KMS-11 (cell line): ENCODE data around the gene MYO18A.

Source experiments
- H2AFZ ChIP-seq: fragments of 200-600 bp; sonication (generic); 2 replicates; pipeline ENCODE4 v1.6.1; 2016; ENCODE audit warnings: antibody characterized with exemption, mixed run types, low read depth
- H3K27ac ChIP-seq: fragments of 200-600 bp; sonication (generic); 2 replicates; pipeline ENCODE4 v1.6.1; 2016; ENCODE audit warnings: mild to moderate bottlenecking, mixed run types
- H3K27me3 ChIP-seq: fragments of 200-600 bp; sonication (generic); 2 replicates; pipeline ENCODE4 v1.6.1; 2017; ENCODE audit warnings: mild to moderate bottlenecking, low read depth, mixed run types, moderate library complexity; ENCODE audit not compliant: insufficient read depth
- H3K36me3 ChIP-seq: fragments of 200-600 bp; sonication (generic); 2 replicates; pipeline ENCODE4 v1.6.1; 2017; ENCODE audit warnings: mild to moderate bottlenecking, mixed run types; ENCODE audit not compliant: insufficient read depth
- H3K4me1 ChIP-seq: fragments of 200-600 bp; sonication (generic); 2 replicates; pipeline ENCODE4 v1.6.1; 2016; ENCODE audit warnings: mild to moderate bottlenecking, low read depth, mixed run types; ENCODE audit not compliant: poor library complexity, severe bottlenecking
- H3K4me2 ChIP-seq: fragments of 200-600 bp; sonication (generic); 2 replicates; pipeline ENCODE4 v1.7.0; 2016; ENCODE audit warnings: mild to moderate bottlenecking, mixed run types
- H3K4me3 ChIP-seq: fragments of 200-600 bp; sonication (generic); IDR thresholded peaks from 2 replicates; pipeline ENCODE4 v1.6.1; 2017; ENCODE audit warnings: low read depth, low read length, mixed read lengths; ENCODE audit not compliant: insufficient read depth
- H3K79me2 ChIP-seq: fragments of 200-600 bp; sonication (generic); 2 replicates; pipeline ENCODE4 v1.6.1; 2016; ENCODE audit warnings: low read depth, mixed run types; ENCODE audit not compliant: insufficient read depth
- H3K9ac ChIP-seq: fragments of 200-600 bp; sonication (generic); 2 replicates; pipeline ENCODE4 v1.6.1; 2016; ENCODE audit warnings: mild to moderate bottlenecking, mixed run types
- H4K20me1 ChIP-seq: fragments of 200-600 bp; sonication (generic); 2 replicates; pipeline ENCODE4 v1.6.1; 2016; ENCODE audit warnings: mild to moderate bottlenecking, mixed run types; ENCODE audit not compliant: insufficient read depth
- TF ChIP-seq, protein P1 (sequence below): fragments of 200-600 bp; sonication (generic); conservative IDR thresholded peaks from 2 replicates; pipeline ENCODE4 v1.6.1; 2017; ENCODE audit warnings: low read depth, mild to moderate bottlenecking, antibody characterized with exemption, low read length, moderate library complexity, mixed read lengths

Gene MYO18A

DNA sequence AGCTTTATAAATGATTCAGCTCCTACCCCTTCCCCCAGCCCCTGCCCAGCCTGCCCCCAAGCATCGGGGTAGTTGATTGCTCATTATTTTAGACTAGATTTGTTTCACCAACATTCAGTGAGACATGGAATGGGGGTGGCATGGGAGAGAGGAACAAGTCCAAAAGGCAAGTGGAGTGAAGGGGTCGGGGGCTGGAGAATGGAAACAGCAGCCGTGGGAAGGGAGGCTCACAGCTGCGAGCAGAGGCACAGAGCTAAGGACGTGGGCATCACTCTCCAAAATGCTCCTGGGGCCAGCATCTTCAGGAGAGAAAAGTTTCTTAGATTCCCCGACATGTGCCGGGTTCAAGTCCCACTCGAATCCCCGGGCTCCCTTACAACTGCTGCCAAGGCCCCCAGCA, 118.0 kb downstream of the MYO18A start:
- H3K79me2 ChIP-seq: no peaks in the 10 kb centered on the region

GRCh38 chr17:29061036-29061435, 119.2 kb downstream of the MYO18A start:
- H3K36me3 ChIP-seq: no peaks in the 10 kb centered on the region
- no peak overlapping the region for H3K4me3 ChIP-seq
- no peaks in the 10 kb centered on the region for H3K4me1 ChIP-seq
- H3K27me3 ChIP-seq: no peaks in the 10 kb centered on the region
- no peak overlapping the region for H2AFZ ChIP-seq
- no peak overlapping the region for H3K9ac ChIP-seq
- H3K4me2 ChIP-seq: no peak overlapping the region
- TF ChIP-seq, protein P1, sequence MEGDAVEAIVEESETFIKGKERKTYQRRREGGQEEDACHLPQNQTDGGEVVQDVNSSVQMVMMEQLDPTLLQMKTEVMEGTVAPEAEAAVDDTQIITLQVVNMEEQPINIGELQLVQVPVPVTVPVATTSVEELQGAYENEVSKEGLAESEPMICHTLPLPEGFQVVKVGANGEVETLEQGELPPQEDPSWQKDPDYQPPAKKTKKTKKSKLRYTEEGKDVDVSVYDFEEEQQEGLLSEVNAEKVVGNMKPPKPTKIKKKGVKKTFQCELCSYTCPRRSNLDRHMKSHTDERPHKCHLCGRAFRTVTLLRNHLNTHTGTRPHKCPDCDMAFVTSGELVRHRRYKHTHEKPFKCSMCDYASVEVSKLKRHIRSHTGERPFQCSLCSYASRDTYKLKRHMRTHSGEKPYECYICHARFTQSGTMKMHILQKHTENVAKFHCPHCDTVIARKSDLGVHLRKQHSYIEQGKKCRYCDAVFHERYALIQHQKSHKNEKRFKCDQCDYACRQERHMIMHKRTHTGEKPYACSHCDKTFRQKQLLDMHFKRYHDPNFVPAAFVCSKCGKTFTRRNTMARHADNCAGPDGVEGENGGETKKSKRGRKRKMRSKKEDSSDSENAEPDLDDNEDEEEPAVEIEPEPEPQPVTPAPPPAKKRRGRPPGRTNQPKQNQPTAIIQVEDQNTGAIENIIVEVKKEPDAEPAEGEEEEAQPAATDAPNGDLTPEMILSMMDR: no peak
- H3K79me2 ChIP-seq: no peaks in the 10 kb centered on the region
- H4K20me1 ChIP-seq: no peaks in the 10 kb centered on the region
- no peak overlapping the region for H3K27ac ChIP-seq

More for the DNA sequence above, 118.0 kb downstream of the MYO18A start:
- Histone ChIP-seq H4K20me1 (no peaks in the 10 kb centered on the region), H3K9ac (no peak overlapping the region), H3K27ac (no peak overlapping the region), H3K36me3 (no peaks in the 10 kb centered on the region), H3K4me1 (no peaks in the 10 kb centered on the region), H3K4me2 (no peak overlapping the region), H2AFZ (no peak overlapping the region), H3K4me3 (no peak overlapping the region), H3K27me3 (no peaks in the 10 kb centered on the region)
- TF ChIP-seq, protein P1: no peak

- H3K4me2 ChIP-seq: no peak overlapping the region
- 0 out of 2 replicates have a peak, but pooled peaks cover 2% of the 10 kb centered on the region for H3K27me3 ChIP-seq
- no peaks in the 10 kb centered on the region for H3K36me3 ChIP-seq
- H3K4me1 ChIP-seq: no peaks in the 10 kb centered on the region
- no peaks in the 10 kb centered on the region for H3K79me2 ChIP-seq
- H4K20me1 ChIP-seq: no peaks in the 10 kb centered on the region
- H3K4me3 ChIP-seq: no peak overlapping the region
- H3K9ac ChIP-seq: no peak overlapping the region
- no peak overlapping the region for H3K27ac ChIP-seq
- H2AFZ ChIP-seq: no peak overlapping the region
- TF ChIP-seq, protein P1: no peak
Measured at GRCh38 chr17:29060475-29060874, 119.7 kb downstream of the MYO18A start.

DNA sequence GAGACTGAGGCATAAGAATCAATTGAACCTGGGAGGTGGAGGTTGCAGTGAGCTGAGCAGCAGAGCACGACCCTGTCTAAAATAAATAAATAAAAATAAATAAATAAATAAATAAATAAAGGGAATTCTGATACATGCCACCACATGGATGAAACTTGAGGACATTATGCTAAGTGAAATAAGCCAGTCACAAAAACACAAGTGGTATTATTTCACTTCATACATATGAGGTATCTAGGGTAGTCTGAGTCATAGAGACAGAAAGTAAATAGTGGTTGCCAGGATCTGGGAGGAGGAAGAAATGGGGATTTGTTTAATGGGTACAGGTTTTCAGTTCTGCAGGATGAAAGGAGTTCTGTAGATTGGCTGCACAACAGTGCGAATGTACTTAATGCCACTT, 120.9 kb downstream of the MYO18A start:
- Histone ChIP-seq H3K27ac (no peak overlapping the region), H3K4me3 (no peak overlapping the region), H4K20me1 (no peaks in the 10 kb centered on the region), H3K4me2 (no peak overlapping the region), H3K9ac (no peak overlapping the region), H3K4me1 (no peaks in the 10 kb centered on the region), H3K79me2 (no peaks in the 10 kb centered on the region), H3K36me3 (no peaks in the 10 kb centered on the region), H3K27me3 (0 out of 2 replicates have a peak, but pooled peaks cover 3% of the 10 kb centered on the region), H2AFZ (no peak overlapping the region)
- TF ChIP-seq, protein P1: no peak
